ENCODE data around the gene RAPGEF6.
A peak's percentile ranks its signal among the peaks of the same experiment; 100 is the strongest.

RAPGEF6 gene

DNA sequence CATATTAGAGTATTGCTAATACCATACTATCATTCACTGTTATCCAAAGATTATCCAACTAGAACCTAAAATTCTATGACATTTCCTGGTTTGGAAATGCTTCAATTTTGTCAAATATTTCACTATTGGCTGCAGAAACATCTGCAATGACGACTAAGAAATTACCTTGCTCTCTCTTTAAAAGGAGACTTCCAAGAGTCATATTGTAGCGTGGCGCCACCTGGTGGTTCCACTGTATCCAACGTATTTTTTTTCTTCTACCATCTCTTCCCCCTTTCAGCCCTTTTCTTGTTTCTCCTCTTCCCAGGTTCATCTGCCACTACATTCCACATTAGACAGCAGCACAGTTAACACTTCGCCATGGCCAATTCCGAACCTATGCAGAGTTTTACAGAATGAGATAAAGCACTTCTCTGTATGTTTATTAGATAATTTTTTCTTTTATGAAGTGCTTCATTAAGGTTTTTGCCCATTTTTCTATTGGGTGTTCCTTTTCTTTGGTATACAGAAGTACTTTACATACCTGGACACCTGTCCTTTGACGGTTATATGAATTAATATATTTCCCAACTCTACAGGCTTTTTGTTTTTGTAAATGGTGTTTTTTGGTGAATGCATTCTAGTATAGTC lies 217.7 kb downstream of the RAPGEF6 start:
- TF ChIP-seq TCF4 (CRISPR knock-in tag; IDR thresholded peaks at IDR 0.05; ENCODE audit: borderline replicate concordance) (no peak), RARB (CRISPR knock-in tag; IDR thresholded peaks at IDR 0.05) (no peak), PPARA (CRISPR knock-in tag; IDR thresholded peaks at IDR 0.05; ENCODE audit: borderline replicate concordance) (no peak), ARNTL (CRISPR knock-in tag; IDR thresholded peaks at IDR 0.05; ENCODE audit: borderline replicate concordance, low read depth) (no peak)
- TF ChIP-seq, protein P1, sequence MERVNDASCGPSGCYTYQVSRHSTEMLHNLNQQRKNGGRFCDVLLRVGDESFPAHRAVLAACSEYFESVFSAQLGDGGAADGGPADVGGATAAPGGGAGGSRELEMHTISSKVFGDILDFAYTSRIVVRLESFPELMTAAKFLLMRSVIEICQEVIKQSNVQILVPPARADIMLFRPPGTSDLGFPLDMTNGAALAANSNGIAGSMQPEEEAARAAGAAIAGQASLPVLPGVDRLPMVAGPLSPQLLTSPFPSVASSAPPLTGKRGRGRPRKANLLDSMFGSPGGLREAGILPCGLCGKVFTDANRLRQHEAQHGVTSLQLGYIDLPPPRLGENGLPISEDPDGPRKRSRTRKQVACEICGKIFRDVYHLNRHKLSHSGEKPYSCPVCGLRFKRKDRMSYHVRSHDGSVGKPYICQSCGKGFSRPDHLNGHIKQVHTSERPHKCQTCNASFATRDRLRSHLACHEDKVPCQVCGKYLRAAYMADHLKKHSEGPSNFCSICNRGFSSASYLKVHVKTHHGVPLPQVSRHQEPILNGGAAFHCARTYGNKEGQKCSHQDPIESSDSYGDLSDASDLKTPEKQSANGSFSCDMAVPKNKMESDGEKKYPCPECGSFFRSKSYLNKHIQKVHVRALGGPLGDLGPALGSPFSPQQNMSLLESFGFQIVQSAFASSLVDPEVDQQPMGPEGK (CRISPR knock-in tag; IDR thresholded peaks at IDR 0.05; ENCODE audit: borderline replicate concordance): no peak
- TF ChIP-seq, protein P2, sequence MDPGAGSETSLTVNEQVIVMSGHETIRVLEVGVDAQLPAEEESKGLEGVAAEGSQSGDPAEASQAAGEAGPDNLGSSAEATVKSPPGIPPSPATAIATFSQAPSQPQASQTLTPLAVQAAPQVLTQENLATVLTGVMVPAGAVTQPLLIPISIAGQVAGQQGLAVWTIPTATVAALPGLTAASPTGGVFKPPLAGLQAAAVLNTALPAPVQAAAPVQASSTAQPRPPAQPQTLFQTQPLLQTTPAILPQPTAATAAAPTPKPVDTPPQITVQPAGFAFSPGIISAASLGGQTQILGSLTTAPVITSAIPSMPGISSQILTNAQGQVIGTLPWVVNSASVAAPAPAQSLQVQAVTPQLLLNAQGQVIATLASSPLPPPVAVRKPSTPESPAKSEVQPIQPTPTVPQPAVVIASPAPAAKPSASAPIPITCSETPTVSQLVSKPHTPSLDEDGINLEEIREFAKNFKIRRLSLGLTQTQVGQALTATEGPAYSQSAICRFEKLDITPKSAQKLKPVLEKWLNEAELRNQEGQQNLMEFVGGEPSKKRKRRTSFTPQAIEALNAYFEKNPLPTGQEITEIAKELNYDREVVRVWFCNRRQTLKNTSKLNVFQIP (CRISPR knock-in tag; IDR thresholded peaks at IDR 0.05; ENCODE audit: borderline replicate concordance, low read depth): no peak
- ATAC-seq: peak; percentile 87

DNA sequence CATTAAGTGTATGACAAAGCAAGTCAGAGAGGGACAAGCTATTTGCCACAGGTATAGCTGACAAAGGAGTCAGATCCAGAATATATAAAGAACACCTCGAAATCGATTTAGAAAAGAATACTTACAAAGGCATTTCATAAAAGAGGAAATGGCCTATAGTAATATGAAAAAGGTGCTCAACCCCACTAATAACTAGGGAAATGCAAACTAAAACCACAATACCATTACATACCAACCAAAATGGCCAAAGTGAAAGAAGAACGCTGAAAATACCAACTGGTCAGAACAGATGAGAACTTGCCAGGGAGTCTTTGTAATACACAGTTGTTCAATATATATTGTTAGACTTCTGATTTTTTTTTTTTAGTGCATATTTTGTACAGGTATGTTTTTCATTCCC lies 218.3 kb downstream of the RAPGEF6 start:
- no peak for ATAC-seq
- TF ChIP-seq RARB (CRISPR knock-in tag; IDR thresholded peaks at IDR 0.05): no peak
- TF ChIP-seq BACH2 (CRISPR knock-in tag; IDR thresholded peaks at IDR 0.05; ENCODE audit: borderline replicate concordance): no peak
- no peak for TF ChIP-seq ESRRG (CRISPR knock-in tag; IDR thresholded peaks at IDR 0.05)
- no peak for TF ChIP-seq ARNTL (CRISPR knock-in tag; IDR thresholded peaks at IDR 0.05; ENCODE audit: borderline replicate concordance, low read depth)
- no peak for TF ChIP-seq TOX (CRISPR knock-in tag; IDR thresholded peaks at IDR 0.05; ENCODE audit: borderline replicate concordance)
- TF ChIP-seq ZC3H10 (CRISPR knock-in tag; IDR thresholded peaks at IDR 0.05): no peak
- TF ChIP-seq ZNF565 (CRISPR knock-in tag; conservative IDR thresholded peaks at IDR 0.05; ENCODE audit: low read depth): no peak
- no peak for TF ChIP-seq ZNF70 (CRISPR knock-in tag; IDR thresholded peaks at IDR 0.05)
- TF ChIP-seq ZFP3 (CRISPR knock-in tag; IDR thresholded peaks at IDR 0.05): no peak
- no peak for TF ChIP-seq ZFP30 (CRISPR knock-in tag; IDR thresholded peaks at IDR 0.05)

DNA sequence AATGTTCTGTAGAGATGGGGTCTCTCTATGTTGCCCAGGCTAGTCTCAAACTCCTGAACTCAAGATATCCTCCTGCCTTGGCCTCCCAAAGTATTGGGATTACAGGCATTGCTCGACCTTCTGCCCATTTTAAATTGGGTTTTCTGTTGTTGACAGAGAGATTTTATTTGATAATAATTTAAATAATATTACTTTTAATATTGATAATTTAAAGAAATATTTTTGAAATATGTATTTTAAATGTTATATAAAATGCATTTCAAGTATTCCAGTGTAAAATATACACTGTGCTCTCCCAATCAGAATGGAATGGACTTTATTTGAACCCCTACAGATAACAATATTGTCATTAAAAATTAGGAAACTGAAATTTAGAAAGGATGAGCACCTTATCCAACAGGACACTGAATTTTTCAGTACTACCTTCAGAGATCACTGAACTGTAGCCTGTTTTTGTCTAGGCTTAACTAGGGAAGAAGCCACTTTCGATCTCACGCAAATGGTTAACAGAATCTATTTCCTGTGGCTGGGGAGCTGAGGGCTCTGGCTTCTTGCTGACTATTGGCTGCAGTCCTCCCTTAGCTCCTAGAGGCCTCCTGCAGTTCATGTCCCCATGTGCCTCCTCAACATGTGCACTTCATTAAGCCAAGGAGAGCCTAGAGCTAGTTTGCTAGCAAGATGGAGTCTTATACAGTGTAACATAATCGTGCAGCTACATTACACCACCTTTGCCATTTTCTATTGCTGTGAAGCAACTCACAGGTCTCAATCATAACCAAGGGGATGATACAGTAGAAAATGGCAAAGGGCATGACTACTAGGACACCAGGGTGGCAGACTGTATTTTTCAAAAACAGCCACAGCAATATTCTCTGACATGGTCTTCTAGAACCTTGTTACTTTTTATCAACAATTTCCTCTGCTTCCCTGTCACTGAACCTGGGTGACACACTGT lies 221.1 kb downstream of the RAPGEF6 start:
- TF ChIP-seq ARNTL (CRISPR knock-in tag; IDR thresholded peaks at IDR 0.05; ENCODE audit: borderline replicate concordance, low read depth) (no peak), OSR1 (CRISPR knock-in tag; IDR thresholded peaks at IDR 0.05) (no peak), CSDC2 (CRISPR knock-in tag; IDR thresholded peaks at IDR 0.05) (no peak), GLIS3 (CRISPR knock-in tag; IDR thresholded peaks at IDR 0.05) (no peak), ZNF8 (CRISPR knock-in tag; IDR thresholded peaks at IDR 0.05) (no peak), TOX (CRISPR knock-in tag; IDR thresholded peaks at IDR 0.05; ENCODE audit: borderline replicate concordance) (no peak), PPARA (CRISPR knock-in tag; IDR thresholded peaks at IDR 0.05; ENCODE audit: borderline replicate concordance) (no peak)
- TF ChIP-seq, protein P3, sequence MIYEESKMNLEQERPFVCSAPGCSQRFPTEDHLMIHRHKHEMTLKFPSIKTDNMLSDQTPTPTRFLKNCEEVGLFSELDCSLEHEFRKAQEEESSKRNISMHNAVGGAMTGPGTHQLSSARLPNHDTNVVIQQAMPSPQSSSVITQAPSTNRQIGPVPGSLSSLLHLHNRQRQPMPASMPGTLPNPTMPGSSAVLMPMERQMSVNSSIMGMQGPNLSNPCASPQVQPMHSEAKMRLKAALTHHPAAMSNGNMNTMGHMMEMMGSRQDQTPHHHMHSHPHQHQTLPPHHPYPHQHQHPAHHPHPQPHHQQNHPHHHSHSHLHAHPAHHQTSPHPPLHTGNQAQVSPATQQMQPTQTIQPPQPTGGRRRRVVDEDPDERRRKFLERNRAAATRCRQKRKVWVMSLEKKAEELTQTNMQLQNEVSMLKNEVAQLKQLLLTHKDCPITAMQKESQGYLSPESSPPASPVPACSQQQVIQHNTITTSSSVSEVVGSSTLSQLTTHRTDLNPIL (CRISPR knock-in tag; IDR thresholded peaks at IDR 0.05; ENCODE audit: low read depth): no peak
- TF ChIP-seq, protein P2 (CRISPR knock-in tag; IDR thresholded peaks at IDR 0.05; ENCODE audit: borderline replicate concordance, low read depth): no peak
- ATAC-seq: peak; percentile 55; the same call in 1 of the 3 replicates

DNA sequence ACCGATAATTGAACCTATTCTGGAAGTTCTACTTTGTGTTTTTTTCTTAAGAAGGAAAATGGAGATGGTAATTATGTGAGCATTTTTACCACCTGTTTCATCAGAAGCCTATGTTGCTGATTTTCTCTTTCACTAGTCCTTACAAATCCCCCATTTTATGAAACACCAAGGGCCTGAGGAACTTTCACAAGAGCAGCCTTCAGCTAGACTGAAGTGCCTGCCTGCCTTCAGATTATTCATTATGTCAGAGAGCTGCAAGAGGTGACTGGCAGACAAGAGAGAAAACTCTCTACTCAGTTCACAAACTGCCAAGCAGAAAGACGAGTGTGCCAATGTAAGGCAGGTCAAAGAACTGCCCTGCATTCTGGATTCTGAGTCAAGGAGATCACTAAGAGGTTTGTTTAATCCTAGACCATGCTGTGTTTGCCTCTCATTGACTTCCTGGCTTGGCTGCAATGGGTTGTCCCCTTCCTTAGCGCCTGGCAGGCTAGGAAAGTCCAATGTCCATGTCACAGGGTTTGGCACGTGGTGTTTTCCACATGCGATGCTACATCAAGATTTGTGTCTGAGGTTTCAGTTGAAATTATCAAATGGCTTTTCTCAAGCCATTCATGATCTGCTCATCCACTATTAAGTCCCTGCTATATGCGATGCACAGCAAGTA lies 227.9 kb downstream of the RAPGEF6 start:
- no peak for ATAC-seq
- TF ChIP-seq ZNF8 (CRISPR knock-in tag; IDR thresholded peaks at IDR 0.05) (no peak), GLIS3 (CRISPR knock-in tag; IDR thresholded peaks at IDR 0.05) (no peak), CSDC2 (CRISPR knock-in tag; IDR thresholded peaks at IDR 0.05) (no peak), ESRRG (CRISPR knock-in tag; IDR thresholded peaks at IDR 0.05) (no peak), ZFP30 (CRISPR knock-in tag; IDR thresholded peaks at IDR 0.05) (no peak), PPARA (CRISPR knock-in tag; IDR thresholded peaks at IDR 0.05; ENCODE audit: borderline replicate concordance) (no peak), ISL1 (CRISPR knock-in tag; IDR thresholded peaks at IDR 0.05) (no peak), TCF4 (CRISPR knock-in tag; IDR thresholded peaks at IDR 0.05; ENCODE audit: borderline replicate concordance) (no peak), ZNF565 (CRISPR knock-in tag; conservative IDR thresholded peaks at IDR 0.05; ENCODE audit: low read depth) (no peak), BACH2 (CRISPR knock-in tag; IDR thresholded peaks at IDR 0.05; ENCODE audit: borderline replicate concordance) (no peak), ZFP3 (CRISPR knock-in tag; IDR thresholded peaks at IDR 0.05) (no peak), ZC3H10 (CRISPR knock-in tag; IDR thresholded peaks at IDR 0.05) (no peak), TOX (CRISPR knock-in tag; IDR thresholded peaks at IDR 0.05; ENCODE audit: borderline replicate concordance) (no peak), RARB (CRISPR knock-in tag; IDR thresholded peaks at IDR 0.05) (no peak)
- TF ChIP-seq, protein P1 (CRISPR knock-in tag; IDR thresholded peaks at IDR 0.05; ENCODE audit: borderline replicate concordance): no peak
- TF ChIP-seq, protein P4, sequence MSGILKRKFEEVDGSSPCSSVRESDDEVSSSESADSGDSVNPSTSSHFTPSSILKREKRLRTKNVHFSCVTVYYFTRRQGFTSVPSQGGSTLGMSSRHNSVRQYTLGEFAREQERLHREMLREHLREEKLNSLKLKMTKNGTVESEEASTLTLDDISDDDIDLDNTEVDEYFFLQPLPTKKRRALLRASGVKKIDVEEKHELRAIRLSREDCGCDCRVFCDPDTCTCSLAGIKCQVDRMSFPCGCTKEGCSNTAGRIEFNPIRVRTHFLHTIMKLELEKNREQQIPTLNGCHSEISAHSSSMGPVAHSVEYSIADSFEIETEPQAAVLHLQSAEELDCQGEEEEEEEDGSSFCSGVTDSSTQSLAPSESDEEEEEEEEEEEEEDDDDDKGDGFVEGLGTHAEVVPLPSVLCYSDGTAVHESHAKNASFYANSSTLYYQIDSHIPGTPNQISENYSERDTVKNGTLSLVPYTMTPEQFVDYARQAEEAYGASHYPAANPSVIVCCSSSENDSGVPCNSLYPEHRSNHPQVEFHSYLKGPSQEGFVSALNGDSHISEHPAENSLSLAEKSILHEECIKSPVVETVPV (CRISPR knock-in tag; IDR thresholded peaks at IDR 0.05): no peak
